Endothelial cell of umbilical vein (primary cell): ENCODE measurements around the gene OCLN. TPM values are rescaled to one million over a fixed set of nuclear protein-coding genes. Genes with fewer than 3 reads are reported as not detected.

Experiments
- BruUV-seq: library from RNA; stranded (reverse); fragments of 400-500 nt; replicated peaks from 2 replicates; lab custom pipeline; 2021; lab: Mats Ljungman, UMichigan
- CTCF ChIA-PET: fragments of 300-600, 350-600 bp; sonication (Branson Sonifier 250); formaldehyde crosslinking; loops from one replicate; lab custom pipeline; 2021; ENCODE audit warnings: antibody characterized with exemption, inconsistent platforms; lab: Charles Lee
- POLR2A ChIA-PET: fragments of 300-600, 350-600 bp; sonication (Branson Sonifier 250); formaldehyde crosslinking; loops from one replicate; lab custom pipeline; 2021; ENCODE audit warnings: antibody characterized with exemption, inconsistent platforms; lab: Charles Lee
- DNase-seq: peaks from one replicate; pipeline ENCODE4 v3.0.0-alpha.2; 2011; ENCODE audit warnings: low read depth, low spot score
- FAIRE-seq: peaks from 2 replicates; lab custom pipeline; 2011; peaks lifted over from hg19 to GRCh38; lab: Jason Lieb, UNC
- H2AFZ ChIP-seq: 2 replicates; pipeline ENCODE4 v1.6.0; 2012; ENCODE audit warnings: low read depth, low read length, control low read depth, inconsistent platforms
- H3K27ac ChIP-seq: 2 replicates; pipeline ENCODE4 v1.5.1; 2011; ENCODE audit warnings: low read depth, mild to moderate bottlenecking, control low read depth, low read length, moderate library complexity; ENCODE audit not compliant: insufficient read depth
- H3K27me3 ChIP-seq, 2 experiments: 2 replicates each; pipeline versions ENCODE4 v1.6.0 to v1.6.1; 2011; ENCODE audit warnings: low read length in 2 of 2, mixed read lengths in 1 of 2; ENCODE audit not compliant: control insufficient read depth in 2 of 2, insufficient read depth in 2 of 2
- H3K36me3 ChIP-seq, 2 experiments: 2 replicates in 1 of 2; 3 replicates in 1 of 2; pipeline ENCODE4 v1.5.1; 2011; ENCODE audit warnings: low read length in 2 of 2, mild to moderate bottlenecking in 1 of 2, moderate library complexity in 1 of 2; ENCODE audit not compliant: control insufficient read depth in 2 of 2, insufficient read depth in 2 of 2; ENCODE audit errors: extremely low read depth in 1 of 2
- H3K4me1 ChIP-seq: 3 replicates; pipeline ENCODE4 v1.5.1; 2011; ENCODE audit warnings: mild to moderate bottlenecking, low read length; ENCODE audit not compliant: control insufficient read depth, insufficient read depth; ENCODE audit errors: extremely low read depth
- H3K4me2 ChIP-seq: 2 replicates; pipeline ENCODE4 v1.6.1; 2011; ENCODE audit warnings: low read length, control low read depth, mixed read lengths; ENCODE audit not compliant: insufficient read depth
- H3K4me3 ChIP-seq, 3 experiments: fragments of 200-600 bp in 1 of 3; sonication (generic), shearing (Covaris generic) in 1 of 3; replicated peaks in 1 of 3; 2 replicates each; pipeline ENCODE4 v1.5.1; 2011 to 2016; ENCODE audit warnings: control low read depth in 3 of 3, low read length in 3 of 3, mild to moderate bottlenecking in 2 of 3, inconsistent platforms in 1 of 3, low read depth in 1 of 3, moderate library complexity in 1 of 3; ENCODE audit not compliant: insufficient read depth in 1 of 3
- H3K79me2 ChIP-seq: 2 replicates; pipeline ENCODE4 v1.6.0; 2012; ENCODE audit warnings: low read length, inconsistent platforms; ENCODE audit not compliant: control insufficient read depth, insufficient read depth
- H3K9ac ChIP-seq: replicated peaks from 2 replicates; pipeline ENCODE3; 2011; ENCODE audit warnings: low read length, control low read depth; ENCODE audit not compliant: insufficient read depth; ENCODE audit errors: extremely low read depth
- H3K9me1 ChIP-seq: replicated peaks from 3 replicates; pipeline ENCODE4 v1.6.0; 2011; ENCODE audit warnings: mild to moderate bottlenecking, low read length; ENCODE audit not compliant: control insufficient read depth, insufficient read depth; ENCODE audit errors: extremely low read depth
- H3K9me3 ChIP-seq: replicated peaks from 2 replicates; pipeline ENCODE4 v1.5.1; 2012; ENCODE audit warnings: low read length, inconsistent platforms; ENCODE audit not compliant: control insufficient read depth, insufficient read depth
- H4K20me1 ChIP-seq: replicated peaks from 2 replicates; pipeline ENCODE3; 2011; ENCODE audit warnings: mild to moderate bottlenecking, low read length; ENCODE audit not compliant: control insufficient read depth, insufficient read depth; ENCODE audit errors: extremely low read depth
- CTCF ChIP-seq, 2 donors: IDR thresholded peaks; 1 replicate in 1 of 2; 2 replicates in 1 of 2; pipeline ENCODE4 v1.5.1; 2011; ENCODE audit warnings: low read length in 2 of 2, mild to moderate bottlenecking in 2 of 2, moderate library complexity in 2 of 2, control low read depth in 1 of 2, inconsistent platforms in 1 of 2, low read depth in 1 of 2; ENCODE audit not compliant: insufficient read depth in 1 of 2; ENCODE audit errors: extremely low read depth in 1 of 2
- EZH2 ChIP-seq: IDR thresholded peaks from 2 replicates; pipeline ENCODE4 v1.6.1; 2012; ENCODE audit warnings: borderline replicate concordance, low read depth, mild to moderate bottlenecking, moderate library complexity, low read length, inconsistent platforms; ENCODE audit not compliant: severe bottlenecking
- FOS ChIP-seq: IDR thresholded peaks from 2 replicates; pipeline ENCODE4 v1.6.1; 2011; ENCODE audit warnings: mild to moderate bottlenecking, low read length, moderate library complexity, borderline replicate concordance; ENCODE audit not compliant: insufficient read depth
- JUN ChIP-seq: IDR thresholded peaks from 2 replicates; pipeline ENCODE4 v1.6.1; 2011; ENCODE audit warnings: borderline replicate concordance, low read depth; ENCODE audit not compliant: insufficient read length, insufficient read depth
- MAX ChIP-seq: IDR thresholded peaks from 2 replicates; pipeline ENCODE4 v1.6.1; 2011; ENCODE audit not compliant: insufficient read depth, insufficient read length
- POLR2AphosphoS5 ChIP-seq: IDR thresholded peaks from 2 replicates; pipeline ENCODE4 v1.6.1; 2012; ENCODE audit warnings: low read depth, mild to moderate bottlenecking, control low read depth, low read length, moderate library complexity; ENCODE audit not compliant: insufficient read depth
- dilution Hi-C: fragments of 300-500 bp; cut with MboI; formaldehyde crosslinking; loops from one replicate; pipeline ENCODE4 v1.15.0; 2019; ENCODE audit warnings: low sequenced_read_pairs; ENCODE audit not compliant: extremely low pct_ligation_motif_present
- intact Hi-C: fragments of 100-400 bp; cut with micrococcal nuclease; formaldehyde crosslinking; loops from one replicate; pipeline ENCODE4 v1.10.0; 2022
- polyA plus RNA-seq, 4 experiments: library from polyadenylated mRNA; depleted of rRNA in 3 of 4; stranded (reverse) in 3 of 4; unstranded in 1 of 4; fragments of >200 nt; gene quantifications; 2 replicates each; pipeline versions ENCODE4 v1.2.1 to v1.2.3, GENCODE V29; 2011 to 2012; ENCODE audit warnings: missing spikeins in 1 of 4
- total RNA-seq: library from RNA; stranded (reverse); gene quantifications from 2 replicates; pipeline ENCODE4 v1.2.3, GENCODE V29; 2021

Gene OCLN
- total and polyA plus RNA-seq, 2 donors (not counting 3 experiments of a cell fraction or from before 2014, with no cell fraction given) = 11.2 to 22.3 TPM

GRCh38 chr5:69528609-69529008 is 36.0 kb downstream of the OCLN start:
- H3K4me3 ChIP-seq = no peak overlapping the region
- FAIRE-seq = no peak
- no peaks in the 10 kb centered on the region for H3K79me2 ChIP-seq
- peaks cover 0 to 5% of the 10 kb centered on the region in 2 experiments for H3K27me3 ChIP-seq
- TF ChIP-seq FOS (no peak), JUN (no peak), POLR2AphosphoS5 (no peak), MAX (no peak)
- H3K9ac ChIP-seq = no peak overlapping the region
- ChIA-PET POLR2A (no interaction called here), CTCF (interaction anchor here (1.8 kb wide), 1 partner anchor 11 kb away, joined by 4 read pairs; no protein-coding TSS in a partner anchor)
- dilution Hi-C loops = no loop called here
- DNase-seq = no peak
- intact Hi-C loops = no loop called here
- no peaks in the 10 kb centered on the region for H3K9me1 ChIP-seq
- BruUV-seq = no TSS peak
- no peaks in the 10 kb centered on the region for H3K4me1 ChIP-seq
- H2AFZ ChIP-seq = no peak overlapping the region
- H3K9me3 ChIP-seq = no peaks in the 10 kb centered on the region
- no peak overlapping the region for H3K27ac ChIP-seq
- H4K20me1 ChIP-seq = no peaks in the 10 kb centered on the region
- no peak overlapping the region for H3K4me2 ChIP-seq
- no peaks in the 10 kb centered on the region for H3K36me3 ChIP-seq

GRCh38 chr5:69530561-69531405 is 38.2 kb downstream of the OCLN start:
- no peak overlapping the region for H3K27ac ChIP-seq
- H3K27me3 ChIP-seq = peaks cover 0 to 5% of the 10 kb centered on the region in 2 experiments
- H3K36me3 ChIP-seq = no peaks in the 10 kb centered on the region
- peak overlapping the region; percentile 31 for H2AFZ ChIP-seq
- no peak overlapping the region for H3K9ac ChIP-seq
- BruUV-seq = no TSS peak
- ChIA-PET CTCF (interaction anchor here (1.5 to 1.8 kb wide), 2 partner anchors 13 to 77 kb away, joined by 4 read pairs; no protein-coding TSS in a partner anchor), POLR2A (no interaction called here)
- H3K9me1 ChIP-seq = no peaks in the 10 kb centered on the region
- no peak for TF ChIP-seq MAX
- no peak for TF ChIP-seq EZH2
- no peak for TF ChIP-seq POLR2AphosphoS5
- no peak for TF ChIP-seq CTCF (IDR thresholded peaks at IDR 0.05; ENCODE audit: extremely low read depth in 1 of 2, insufficient read depth in 1 of 2, low read depth in 1 of 2, low read length in 2 of 2)
- no peak for TF ChIP-seq JUN
- no peak overlapping the region for H3K4me2 ChIP-seq
- intact Hi-C loops = no loop called here
- no peaks in the 10 kb centered on the region for H3K4me1 ChIP-seq
- no peak overlapping the region for H3K4me3 ChIP-seq
- DNase-seq (no peak), FAIRE-seq (no peak)
- H3K9me3 ChIP-seq = no peaks in the 10 kb centered on the region
- dilution Hi-C loops = no loop called here
- no peaks in the 10 kb centered on the region for H3K79me2 ChIP-seq
- H4K20me1 ChIP-seq = no peaks in the 10 kb centered on the region
